ENCODE measurements around the gene COASY.
"Not testable (repeated sequence)": the region's sequence is repeated elsewhere in the genome, so short reads cannot be mapped to it uniquely, and the experiment has no call there.

Gene COASY

GRCh38 chr17:42555122-42555622 lies 6.8 kb upstream of the COASY start:
- H3K27ac ChIP-seq, result peak overlapping the region; percentile 84

GRCh38 chr17:42555961-42556617 lies 5.9 kb upstream of the COASY start:
- not testable (repeated sequence) for H3K27ac ChIP-seq

More at GRCh38 chr17:42555122-42555622, 6.8 kb upstream of the COASY start:
- TF ChIP-seq CTCF (IDR thresholded peaks at IDR 0.05), result no peak
- no peak for TF ChIP-seq ZFX (IDR thresholded peaks at IDR 0.05; ENCODE audit: borderline replicate concordance)

GRCh38 chr17:42559075-42559474 lies 2.9 kb upstream of the COASY start:
- 0 out of 2 replicates have a peak overlapping the region, but pooled peaks have one; percentile 8 for H3K27ac ChIP-seq
- no peak for TF ChIP-seq ZFX (IDR thresholded peaks at IDR 0.05; ENCODE audit: borderline replicate concordance)
- no peak for TF ChIP-seq CTCF (IDR thresholded peaks at IDR 0.05)

GRCh38 chr17:42560246-42560645 lies 1.7 kb upstream of the COASY start:
- TF ChIP-seq ZFX (IDR thresholded peaks at IDR 0.05; ENCODE audit: borderline replicate concordance) (no peak), CTCF (IDR thresholded peaks at IDR 0.05) (no peak)

GRCh38 chr17:42562388-42563142 lies 617 bp downstream of the COASY start:
- TF ChIP-seq ZFX (IDR thresholded peaks at IDR 0.05; ENCODE audit: borderline replicate concordance) (no peak), CTCF (IDR thresholded peaks at IDR 0.05) (no peak)
- peak overlapping the region; percentile 93 for H3K27ac ChIP-seq

More at GRCh38 chr17:42560246-42560645, 1.7 kb upstream of the COASY start:
- H3K27ac ChIP-seq, result no peak overlapping the region

- TF ChIP-seq ZFX (IDR thresholded peaks at IDR 0.05; ENCODE audit: borderline replicate concordance), result no peak
- TF ChIP-seq CTCF (IDR thresholded peaks at IDR 0.05), result no peak
- peak overlapping the region; percentile 93 for H3K27ac ChIP-seq
These were observed 1.2 kb downstream of the COASY start for GRCh38 chr17:42563143-42563509.

- TF ChIP-seq CTCF (IDR thresholded peaks at IDR 0.05) (no peak), ZFX (IDR thresholded peaks at IDR 0.05; ENCODE audit: borderline replicate concordance) (no peak)
- H3K27ac ChIP-seq, result peak overlapping the region; percentile 93
These were observed 1.6 kb downstream of the COASY start for GRCh38 chr17:42563543-42563942.
